Adrenal gland (tissue), 5 donors: Measurements from ENCODE around the gene ATF6.

ENCODE experiments used
- CTCF ChIP-seq, 6 experiments: fragments of 450-650 bp in 4 of 6; fragments of 200-600 bp in 2 of 6; sonication (generic) in 1 of 6; IDR thresholded peaks; 1 replicate in 5 of 6; 2 replicates in 1 of 6; pipeline versions ENCODE4 v1.5.1 to v1.8.0; 2016 to 2021; ENCODE audit warnings: antibody characterized with exemption in 6 of 6, mild to moderate bottlenecking in 2 of 6, moderate library complexity in 1 of 6
- POLR2A ChIP-seq, 2 donors: fragments of 450-650 bp; IDR thresholded peaks; one replicate each; pipeline ENCODE4 v1.6.1; 2017; ENCODE audit warnings: antibody characterized with exemption in 2 of 2, mild to moderate bottlenecking in 2 of 2, moderate library complexity in 1 of 2
- donor health status: DM: no; HTN: no; CAD: no.

DNA sequence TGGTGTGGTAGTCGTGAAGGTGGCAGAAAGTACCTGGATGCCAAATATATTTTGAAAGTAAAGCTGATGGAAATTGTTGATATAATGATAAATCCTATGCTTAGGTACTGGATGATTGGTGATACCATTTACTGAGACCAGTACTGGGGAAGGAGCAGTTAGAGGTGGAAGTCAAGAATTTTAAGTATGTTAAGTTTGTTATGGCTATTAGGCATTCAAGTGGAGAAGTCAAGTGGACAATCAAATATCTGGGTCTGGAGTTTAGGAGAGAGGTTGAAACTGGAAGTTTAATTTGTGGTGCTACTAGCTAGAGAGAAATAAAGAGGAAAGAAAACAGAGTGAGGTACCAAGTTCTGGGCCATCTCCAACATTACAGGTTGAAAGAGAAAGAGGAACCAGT lies 89.1 kb downstream of the ATF6 start:
- TF ChIP-seq CTCF (IDR thresholded peaks at IDR 0.05) (no peak), POLR2A (IDR thresholded peaks at IDR 0.05) (no peak)
